C4-2B (cell line): Measurements from ENCODE around the gene FAM83E.

Source experiments
- H3K27ac ChIP-seq: fragments of 450-650 bp; 2 replicates; pipeline ENCODE4 v1.5.1; 2017
- ZFX ChIP-seq: fragments of 450-650 bp; IDR thresholded peaks from 2 replicates; pipeline ENCODE4 v1.6.1; 2017
- TF ChIP-seq, protein P1 (sequence below): fragments of 450-650 bp; conservative IDR thresholded peaks from 2 replicates; pipeline ENCODE4 v1.5.1; 2017; ENCODE audit warnings: mild to moderate bottlenecking

FAM83E gene

DNA sequence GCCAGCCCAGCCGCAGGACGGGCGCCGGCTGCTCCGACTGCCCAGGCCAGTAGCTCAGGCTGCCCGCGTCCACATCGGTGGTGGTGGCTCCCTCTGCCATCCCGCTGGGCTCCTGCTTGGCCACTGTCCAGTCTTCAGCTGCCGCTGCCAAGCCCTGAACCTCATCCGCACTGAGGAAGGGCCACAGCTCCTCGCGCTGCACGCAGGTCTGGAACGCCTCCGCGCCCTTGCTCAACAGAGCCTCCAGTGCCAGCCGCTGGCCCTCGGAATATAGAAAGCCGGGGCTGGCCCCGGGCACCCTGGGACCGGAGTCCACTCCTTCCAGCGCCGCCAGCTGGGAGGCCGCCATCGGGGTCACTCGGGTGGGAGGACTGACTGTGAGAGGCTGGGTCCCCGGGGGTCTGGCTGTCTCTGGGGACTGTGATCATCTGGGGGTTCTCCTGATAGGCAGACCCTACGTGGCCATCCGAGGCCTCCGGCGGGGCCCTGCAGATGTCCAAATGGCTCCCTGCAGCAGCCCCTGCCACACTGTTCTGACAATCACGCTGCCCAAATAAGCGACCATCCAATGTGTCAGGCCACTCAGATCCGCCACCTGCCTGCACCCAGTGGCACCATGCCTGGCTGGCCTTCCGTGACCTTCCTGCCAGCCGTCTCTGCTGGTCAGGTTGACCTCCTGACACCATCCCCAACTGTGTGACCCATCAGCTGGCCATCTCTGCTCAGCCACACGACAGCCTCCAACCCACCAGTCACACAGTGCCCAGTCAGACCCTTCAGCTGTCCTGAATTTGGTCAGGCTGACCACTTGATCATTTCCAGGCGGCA, 1.6 kb downstream of the FAM83E start:
- peak overlapping the region; percentile 3; the same call in 1 of the 2 replicates for H3K27ac ChIP-seq
- TF ChIP-seq, protein P1, sequence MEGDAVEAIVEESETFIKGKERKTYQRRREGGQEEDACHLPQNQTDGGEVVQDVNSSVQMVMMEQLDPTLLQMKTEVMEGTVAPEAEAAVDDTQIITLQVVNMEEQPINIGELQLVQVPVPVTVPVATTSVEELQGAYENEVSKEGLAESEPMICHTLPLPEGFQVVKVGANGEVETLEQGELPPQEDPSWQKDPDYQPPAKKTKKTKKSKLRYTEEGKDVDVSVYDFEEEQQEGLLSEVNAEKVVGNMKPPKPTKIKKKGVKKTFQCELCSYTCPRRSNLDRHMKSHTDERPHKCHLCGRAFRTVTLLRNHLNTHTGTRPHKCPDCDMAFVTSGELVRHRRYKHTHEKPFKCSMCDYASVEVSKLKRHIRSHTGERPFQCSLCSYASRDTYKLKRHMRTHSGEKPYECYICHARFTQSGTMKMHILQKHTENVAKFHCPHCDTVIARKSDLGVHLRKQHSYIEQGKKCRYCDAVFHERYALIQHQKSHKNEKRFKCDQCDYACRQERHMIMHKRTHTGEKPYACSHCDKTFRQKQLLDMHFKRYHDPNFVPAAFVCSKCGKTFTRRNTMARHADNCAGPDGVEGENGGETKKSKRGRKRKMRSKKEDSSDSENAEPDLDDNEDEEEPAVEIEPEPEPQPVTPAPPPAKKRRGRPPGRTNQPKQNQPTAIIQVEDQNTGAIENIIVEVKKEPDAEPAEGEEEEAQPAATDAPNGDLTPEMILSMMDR: no peak
- TF ChIP-seq ZFX: no peak

DNA sequence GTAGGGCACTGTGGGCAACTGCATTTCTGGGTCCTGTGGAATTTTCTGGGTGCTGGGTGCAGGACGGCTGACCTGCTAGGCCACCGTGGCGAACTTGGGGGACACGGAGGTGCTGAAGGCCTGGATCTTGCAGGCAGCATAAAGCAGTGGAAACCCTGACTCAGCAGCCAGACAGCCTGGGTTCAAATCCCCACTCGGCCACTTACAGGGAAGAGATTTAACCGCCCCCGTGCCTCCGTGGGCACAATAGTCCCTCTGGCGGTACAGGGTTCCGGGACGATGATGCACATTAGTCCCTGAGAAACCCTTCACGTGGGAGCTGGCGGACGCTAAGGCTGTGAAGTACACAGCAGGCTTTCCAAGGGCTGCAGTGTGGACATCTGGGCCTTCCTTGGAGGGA, 3.0 kb downstream of the FAM83E start:
- no peak overlapping the region for H3K27ac ChIP-seq
- no peak for TF ChIP-seq ZFX
- TF ChIP-seq, protein P1: no peak

GRCh38 chr19:48609571-48610108, 5.2 kb downstream of the FAM83E start:
- no peak for TF ChIP-seq ZFX
- TF ChIP-seq, protein P1: no peak
- no peak overlapping the region for H3K27ac ChIP-seq

- H3K27ac ChIP-seq: no peak overlapping the region
- TF ChIP-seq ZFX: no peak
- TF ChIP-seq, protein P1: peak; percentile 66
Measured at GRCh38 chr19:48608798-48609263, 6.0 kb downstream of the FAM83E start.

GRCh38 chr19:48607359-48607755, 7.5 kb downstream of the FAM83E start:
- H3K27ac ChIP-seq: no peak overlapping the region
- TF ChIP-seq, protein P1: no peak
- no peak for TF ChIP-seq ZFX

DNA sequence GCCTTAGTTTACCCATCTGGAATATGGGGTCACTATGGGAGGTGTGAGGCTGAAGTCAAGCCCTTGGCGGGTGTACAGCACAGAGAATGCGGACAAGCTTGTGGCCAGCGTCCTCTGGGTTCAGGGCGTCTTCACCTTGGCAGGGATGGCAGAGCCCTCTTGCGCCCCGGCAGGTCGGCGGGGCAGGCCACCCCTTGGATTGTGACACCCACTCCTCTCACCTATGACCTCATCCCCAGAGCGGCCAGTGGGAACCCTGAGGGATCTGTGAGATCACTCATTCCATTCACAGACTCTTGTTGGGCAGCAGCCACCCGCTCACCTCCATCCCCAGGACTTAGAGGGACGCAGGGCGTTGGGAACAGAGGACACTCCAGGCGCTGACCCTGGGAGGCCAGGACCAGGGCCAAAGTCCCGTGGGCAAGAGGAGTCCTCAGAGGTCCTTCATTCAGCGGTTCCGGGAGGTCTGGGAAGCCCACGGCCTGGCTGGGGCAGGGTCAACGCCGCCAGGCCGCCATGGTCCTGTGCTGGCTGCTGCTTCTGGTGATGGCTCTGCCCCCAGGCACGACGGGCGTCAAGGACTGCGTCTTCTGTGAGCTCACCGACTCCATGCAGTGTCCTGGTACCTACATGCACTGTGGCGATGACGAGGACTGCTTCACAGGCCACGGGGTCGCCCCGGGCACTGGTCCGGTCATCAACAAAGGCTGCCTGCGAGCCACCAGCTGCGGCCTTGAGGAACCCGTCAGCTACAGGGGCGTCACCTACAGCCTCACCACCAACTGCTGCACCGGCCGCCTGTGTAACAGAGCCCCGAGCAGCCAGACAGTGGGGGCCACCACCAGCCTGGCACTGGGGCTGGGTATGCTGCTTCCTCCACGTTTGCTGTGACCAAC, 8.2 kb downstream of the FAM83E start, which contains the start of gene SPACA4:
Gene SPACA4 (plus strand): TSS at position 280 of the 896 bp plus-strand sequence. CDS start 237 bp downstream, at position 517.
- no peak within 1 kb of the TSS for H3K27ac ChIP-seq
- TF ChIP-seq, protein P1: no peak
- no peak for TF ChIP-seq ZFX
